VCaP (cell line): ENCODE data around the gene CD274.
"Not testable (repeated sequence)": the region's sequence is repeated elsewhere in the genome, so short reads cannot be mapped to it uniquely, and the experiment has no call there.

ENCODE experiments used
- H3K27ac ChIP-seq: fragments of 450-650 bp; 2 replicates; pipeline ENCODE4 v1.5.1; 2017
- CTCF ChIP-seq: fragments of 450-650 bp; conservative IDR thresholded peaks from 2 replicates; pipeline ENCODE4 v1.5.1; 2017; ENCODE audit warnings: mild to moderate bottlenecking, moderate library complexity

CD274 gene

GRCh38 chr9:5488221-5489008 is 38.1 kb downstream of the CD274 start:
- H3K27ac ChIP-seq = no peak overlapping the region
- no peak for TF ChIP-seq CTCF

- no peak overlapping the region for H3K27ac ChIP-seq
- TF ChIP-seq CTCF = no peak
Measured at GRCh38 chr9:5489630-5490490, 39.5 kb downstream of the CD274 start.

GRCh38 chr9:5492965-5493678 is 42.8 kb downstream of the CD274 start:
- no peak for TF ChIP-seq CTCF
- H3K27ac ChIP-seq = no peak overlapping the region

GRCh38 chr9:5493679-5494511 is 43.6 kb downstream of the CD274 start:
- H3K27ac ChIP-seq = no peak overlapping the region
- no peak for TF ChIP-seq CTCF

GRCh38 chr9:5494765-5495164 is 44.4 kb downstream of the CD274 start:
- H3K27ac ChIP-seq = not testable (repeated sequence)

- no peak overlapping the region for H3K27ac ChIP-seq
- no peak for TF ChIP-seq CTCF
Measured at GRCh38 chr9:5499157-5499556, 48.8 kb downstream of the CD274 start.

- H3K27ac ChIP-seq = peak overlapping the region; percentile 10; the same call in 1 of the 2 replicates
- no peak for TF ChIP-seq CTCF
Measured at GRCh38 chr9:5499889-5500398, 49.6 kb downstream of the CD274 start.
